Transverse colon (tissue), 3 donors: ENCODE data around the gene LSM14B.

Source experiments
- CTCF ChIP-seq, 5 experiments: fragments of 200-600 bp in 3 of 5; fragments of 450-650 bp in 2 of 5; sonication (generic) in 3 of 5; IDR thresholded peaks; 1 replicate in 2 of 5; 2 replicates in 3 of 5; pipeline ENCODE4 v1.5.1; 2016 to 2017; ENCODE audit warnings: antibody characterized with exemption in 5 of 5, inconsistent platforms in 3 of 5, mild to moderate bottlenecking in 2 of 5, moderate library complexity in 1 of 5
- POLR2A ChIP-seq: fragments of 450-650 bp; IDR thresholded peaks from one replicate; pipeline ENCODE4 v1.6.1; 2016; ENCODE audit warnings: antibody characterized with exemption, mild to moderate bottlenecking, moderate library complexity

DNA sequence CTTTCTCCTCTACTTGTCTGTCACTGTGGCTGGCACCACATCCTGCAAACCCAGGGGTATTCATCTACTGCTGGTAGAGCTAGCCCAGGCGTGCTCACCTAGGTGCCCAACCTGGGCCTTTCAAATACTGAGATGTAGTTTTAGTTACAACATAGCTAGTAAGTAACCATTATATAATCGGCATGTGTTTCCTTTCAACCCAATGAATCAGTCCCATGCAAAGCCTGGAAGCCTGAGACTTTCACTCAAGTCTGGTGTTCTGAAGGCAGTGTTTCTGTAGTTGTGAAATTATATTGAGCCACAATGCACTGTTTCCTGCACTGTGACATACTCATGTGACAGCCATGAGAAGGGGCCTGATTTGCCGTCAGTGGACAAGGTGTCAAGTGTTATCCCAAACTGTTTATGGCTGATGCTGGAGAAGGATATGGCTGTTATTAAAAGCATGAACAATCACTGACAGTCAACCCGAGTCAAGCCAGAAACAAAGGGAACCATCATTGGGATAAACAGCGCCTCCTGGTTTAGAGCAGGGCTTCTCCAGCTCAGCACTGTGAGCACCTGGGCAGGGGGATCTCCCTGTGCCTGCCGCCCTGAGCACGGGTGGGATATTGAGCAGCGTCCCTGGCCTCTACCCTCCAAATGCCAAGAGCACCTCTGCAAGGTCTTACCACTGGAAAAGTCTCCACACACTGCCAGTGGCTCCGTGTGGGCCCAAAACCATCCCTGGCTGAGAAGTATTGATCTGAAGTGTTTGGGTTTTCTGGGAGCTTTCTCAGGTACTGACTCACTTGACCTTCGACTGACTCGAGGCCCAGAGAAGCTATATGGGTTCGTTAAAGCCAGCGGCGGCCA lies 19.3 kb downstream of the LSM14B start:
- peak in 2 of 5 experiments; percentile 29 to 37 for TF ChIP-seq CTCF (IDR thresholded peaks at IDR 0.05)
- TF ChIP-seq POLR2A = no peak
